H9 (cell line): ENCODE data around the gene ARMH3. TPM values are rescaled to one million over a fixed set of nuclear protein-coding genes. Genes with fewer than 3 reads are reported as not detected.

Experiments used
- DNase-seq: peaks from one replicate; pipeline ENCODE4 v3.0.0-alpha.2; 2017
- H2AFZ ChIP-seq: one replicate; pipeline ENCODE4 v1.6.1; 2013; ENCODE audit warnings: mild to moderate bottlenecking, low read length, control low read depth, moderate library complexity
- H2AK5ac ChIP-seq: 2 replicates; pipeline ENCODE4 v1.6.1; 2013; ENCODE audit warnings: low read length, control low read depth, mixed read lengths; ENCODE audit not compliant: insufficient read length
- H2BK120ac ChIP-seq: one replicate; pipeline ENCODE4 v1.6.1; 2013; ENCODE audit warnings: low read depth, mild to moderate bottlenecking, low read length, control low read depth, inconsistent platforms; ENCODE audit not compliant: poor library complexity, severe bottlenecking
- H2BK12ac ChIP-seq: 2 replicates; pipeline ENCODE4 v1.6.1; 2013; ENCODE audit warnings: low read length, control low read depth, mixed read lengths, low read depth; ENCODE audit not compliant: insufficient read length
- H2BK15ac ChIP-seq: 2 replicates; pipeline ENCODE4 v1.6.1; 2013; ENCODE audit warnings: low read depth, low read length, control low read depth
- H2BK20ac ChIP-seq: one replicate; pipeline ENCODE4 v1.6.1; 2013; ENCODE audit warnings: low read depth, mild to moderate bottlenecking, low read length, control low read depth, inconsistent platforms; ENCODE audit not compliant: poor library complexity, severe bottlenecking
- H2BK5ac ChIP-seq: 2 replicates; pipeline ENCODE4 v1.6.1; 2013; ENCODE audit warnings: low read length, control low read depth, mixed read lengths; ENCODE audit not compliant: insufficient read length
- H3K14ac ChIP-seq: 2 replicates; pipeline ENCODE4 v1.6.1; 2013; ENCODE audit warnings: low read length, control low read depth; ENCODE audit not compliant: insufficient read depth
- H3K18ac ChIP-seq: 2 replicates; pipeline ENCODE4 v1.6.1; 2013; ENCODE audit warnings: low read depth, mild to moderate bottlenecking, mixed read lengths, low read length, control low read depth; ENCODE audit not compliant: insufficient read length
- H3K23ac ChIP-seq: 2 replicates; pipeline ENCODE4 v1.6.1; 2013; ENCODE audit warnings: low read length, control low read depth, mixed read lengths, low read depth; ENCODE audit not compliant: insufficient read length
- H3K23me2 ChIP-seq: 2 replicates; pipeline ENCODE4 v1.6.1; 2013; ENCODE audit warnings: low read depth, mild to moderate bottlenecking, mixed read lengths, low read length, control low read depth; ENCODE audit not compliant: insufficient read length, poor library complexity, severe bottlenecking
- H3K27ac ChIP-seq: 2 replicates; pipeline ENCODE4 v1.5.1; 2013; ENCODE audit warnings: low read length, control low read depth, mixed read lengths, low read depth; ENCODE audit not compliant: insufficient read length
- H3K27me3 ChIP-seq: 2 replicates; pipeline ENCODE4 v1.6.1; 2013; ENCODE audit warnings: low read length, control low read depth, inconsistent platforms; ENCODE audit not compliant: insufficient read depth
- H3K4ac ChIP-seq: 2 replicates; pipeline ENCODE4 v1.6.1; 2013; ENCODE audit warnings: low read depth, mild to moderate bottlenecking, control low read depth, inconsistent platforms, low read length, moderate library complexity
- H3K4me1 ChIP-seq: 2 replicates; pipeline ENCODE4 v1.6.1; 2013; ENCODE audit warnings: low read length, control low read depth, inconsistent platforms; ENCODE audit not compliant: insufficient read depth
- H3K4me2 ChIP-seq: 2 replicates; pipeline ENCODE4 v1.6.1; 2013; ENCODE audit warnings: low read length, control low read depth, mixed read lengths; ENCODE audit not compliant: insufficient read length, insufficient read depth
- H3K56ac ChIP-seq: 2 replicates; pipeline ENCODE4 v1.6.1; 2013; ENCODE audit warnings: low read depth, mild to moderate bottlenecking, mixed read lengths, low read length, control low read depth; ENCODE audit not compliant: insufficient read length
- H3K79me1 ChIP-seq: 2 replicates; pipeline ENCODE4 v1.6.1; 2013; ENCODE audit warnings: low read depth, mild to moderate bottlenecking, moderate library complexity, low read length, control low read depth, inconsistent platforms; ENCODE audit not compliant: insufficient read depth, poor library complexity, severe bottlenecking
- H3K79me2 ChIP-seq: 2 replicates; pipeline ENCODE4 v1.6.1; 2013; ENCODE audit warnings: low read length, control low read depth, inconsistent platforms; ENCODE audit not compliant: insufficient read depth
- H3K9ac ChIP-seq: 2 replicates; pipeline ENCODE4 v1.6.1; 2013; ENCODE audit warnings: low read length, control low read depth, mixed read lengths; ENCODE audit not compliant: insufficient read length; ENCODE audit errors: extremely low read depth
- H3K9me3 ChIP-seq: one replicate; pipeline ENCODE4 v1.6.1; 2013; ENCODE audit warnings: low read depth, low read length, inconsistent platforms; ENCODE audit not compliant: control insufficient read depth
- H3T11ph ChIP-seq: one replicate; pipeline ENCODE4 v1.6.1; 2013; ENCODE audit warnings: mild to moderate bottlenecking, low read length, control low read depth, inconsistent platforms
- H4K20me1 ChIP-seq: one replicate; pipeline ENCODE4 v1.6.1; 2013; ENCODE audit not compliant: control insufficient read depth, insufficient read length, insufficient read depth
- H4K5ac ChIP-seq: 2 replicates; pipeline ENCODE4 v1.6.1; 2013; ENCODE audit warnings: low read depth, mild to moderate bottlenecking, mixed read lengths, low read length, control low read depth; ENCODE audit not compliant: insufficient read length
- H4K8ac ChIP-seq: replicated peaks from 2 replicates; pipeline ENCODE4 v1.6.1; 2013; ENCODE audit warnings: low read length, control low read depth, mixed read lengths, low read depth; ENCODE audit not compliant: insufficient read length
- H4K91ac ChIP-seq: 2 replicates; pipeline ENCODE4 v1.6.1; 2013; ENCODE audit warnings: low read depth, mild to moderate bottlenecking, moderate library complexity, mixed read lengths, low read length, control low read depth; ENCODE audit not compliant: insufficient read length
- H3K27ac Mint-ChIP-seq, 3 experiments: 2 replicates in 2 of 3; 3 replicates in 1 of 3; pipeline ENCODE4 v1.8.0; 2020 to 2021; ENCODE audit warnings: mixed read lengths in 3 of 3, mild to moderate bottlenecking in 1 of 3, moderate library complexity in 1 of 3
- H3K27me3 Mint-ChIP-seq: 2 replicates; pipeline ENCODE4 v1.8.0; 2021; ENCODE audit warnings: low read depth, mild to moderate bottlenecking, moderate library complexity, mixed read lengths
- H3K36me3 Mint-ChIP-seq, 3 experiments: 2 replicates in 2 of 3; 3 replicates in 1 of 3; pipeline ENCODE4 v1.8.0; 2020 to 2021; ENCODE audit warnings: low read depth in 3 of 3, mixed read lengths in 3 of 3; ENCODE audit not compliant: insufficient read depth in 1 of 3
- H3K4me1 Mint-ChIP-seq, 2 experiments: 2 replicates each; pipeline ENCODE4 v1.8.0; 2020; ENCODE audit warnings: mixed read lengths in 2 of 2
- H3K4me3 Mint-ChIP-seq, 2 experiments: 2 replicates in 1 of 2; 3 replicates in 1 of 2; pipeline ENCODE4 v1.8.0; 2020 to 2021; ENCODE audit warnings: mild to moderate bottlenecking in 2 of 2, mixed read lengths in 2 of 2, moderate library complexity in 1 of 2
- H3K9me3 Mint-ChIP-seq, 2 experiments: 2 replicates in 1 of 2; 3 replicates in 1 of 2; pipeline ENCODE4 v1.8.0; 2020; ENCODE audit warnings: mild to moderate bottlenecking in 2 of 2, mixed read lengths in 2 of 2, moderate library complexity in 1 of 2
- WGBS: extraction: QIAGEN DNeasy Blood & Tissue Kit; methylation state at CpG from one replicate; pipeline ENCODE4 v1.1.7; 2013; ENCODE audit warnings: missing lambda C conversion rate, low lambda C conversion rate, mixed read lengths; ENCODE audit not compliant: insufficient read length; ENCODE audit errors: extremely low coverage; 5-methylcytosine and 5-hydroxymethylcytosine counted together
- total RNA-seq: library from RNA; stranded (reverse); gene quantifications from 2 replicates; pipeline ENCODE4 v1.2.1, GENCODE V29; 2021
- TF ChIP-seq, protein P1 (sequence below): fragments of 200-600 bp; sonication (generic); conservative IDR thresholded peaks from 3 replicates; pipeline ENCODE4 v1.8.0; 2021; ENCODE audit warnings: antibody characterized with exemption, mild to moderate bottlenecking

ARMH3 gene
- total RNA-seq, 1 experiment from 2014 or later: 20.4 TPM

DNA sequence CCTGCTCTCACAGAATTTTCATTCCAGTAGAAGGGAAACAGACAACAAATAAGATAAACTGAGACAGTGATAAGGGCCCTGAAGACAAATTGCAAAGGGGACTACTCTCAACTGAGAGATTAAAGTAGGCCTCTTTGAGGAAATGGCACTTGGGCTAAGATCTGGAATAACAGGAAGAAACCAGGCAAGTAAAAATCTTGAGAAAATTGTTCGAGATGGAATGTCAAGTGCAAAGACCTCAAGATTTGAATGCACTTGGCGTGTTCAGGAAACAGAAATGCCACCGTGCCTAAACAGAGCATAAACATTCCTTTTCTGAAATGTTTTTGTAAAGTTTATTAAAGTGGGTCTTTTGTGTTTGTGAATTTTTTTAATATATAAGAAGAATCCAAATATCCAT lies 10.7 kb downstream of the ARMH3 start:
- no peak overlapping the region for H3K27ac ChIP-seq
- H2AK5ac ChIP-seq: no peak overlapping the region
- no peak overlapping the region for H2BK20ac ChIP-seq
- no peaks in the 10 kb centered on the region for H3K23me2 ChIP-seq
- no peak overlapping the region for H3T11ph ChIP-seq
- H3K79me1 ChIP-seq: peaks cover 6% of the 10 kb centered on the region
- no peak overlapping the region for H4K5ac ChIP-seq
- peaks cover 19 to 22% of the 10 kb centered on the region in 2 experiments for H3K4me1 Mint-ChIP-seq
- H3K4me3 Mint-ChIP-seq: no peak overlapping the region; a peak in 1 of 5 replicates
- TF ChIP-seq, protein P1, sequence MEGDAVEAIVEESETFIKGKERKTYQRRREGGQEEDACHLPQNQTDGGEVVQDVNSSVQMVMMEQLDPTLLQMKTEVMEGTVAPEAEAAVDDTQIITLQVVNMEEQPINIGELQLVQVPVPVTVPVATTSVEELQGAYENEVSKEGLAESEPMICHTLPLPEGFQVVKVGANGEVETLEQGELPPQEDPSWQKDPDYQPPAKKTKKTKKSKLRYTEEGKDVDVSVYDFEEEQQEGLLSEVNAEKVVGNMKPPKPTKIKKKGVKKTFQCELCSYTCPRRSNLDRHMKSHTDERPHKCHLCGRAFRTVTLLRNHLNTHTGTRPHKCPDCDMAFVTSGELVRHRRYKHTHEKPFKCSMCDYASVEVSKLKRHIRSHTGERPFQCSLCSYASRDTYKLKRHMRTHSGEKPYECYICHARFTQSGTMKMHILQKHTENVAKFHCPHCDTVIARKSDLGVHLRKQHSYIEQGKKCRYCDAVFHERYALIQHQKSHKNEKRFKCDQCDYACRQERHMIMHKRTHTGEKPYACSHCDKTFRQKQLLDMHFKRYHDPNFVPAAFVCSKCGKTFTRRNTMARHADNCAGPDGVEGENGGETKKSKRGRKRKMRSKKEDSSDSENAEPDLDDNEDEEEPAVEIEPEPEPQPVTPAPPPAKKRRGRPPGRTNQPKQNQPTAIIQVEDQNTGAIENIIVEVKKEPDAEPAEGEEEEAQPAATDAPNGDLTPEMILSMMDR: no peak
- H4K91ac ChIP-seq: no peak overlapping the region
- H4K8ac ChIP-seq: no peak overlapping the region
- H2BK12ac ChIP-seq: no peak overlapping the region
- no peak for DNase-seq
- H3K23ac ChIP-seq: no peak overlapping the region
- no peaks in the 10 kb centered on the region for H4K20me1 ChIP-seq
- H3K4me1 ChIP-seq: no peaks in the 10 kb centered on the region; the same call in 1 of the 2 replicates
- H2BK5ac ChIP-seq: no peak overlapping the region
- H3K18ac ChIP-seq: no peak overlapping the region
- H3K27me3 Mint-ChIP-seq: no peaks in the 10 kb centered on the region
- no peak overlapping the region for H3K9ac ChIP-seq
- H3K9me3 ChIP-seq: no peaks in the 10 kb centered on the region
- H3K14ac ChIP-seq: no peak overlapping the region
- H3K36me3 Mint-ChIP-seq: no peaks in the 10 kb centered on the region; a peak in 1 of 7 replicates
- H2AFZ ChIP-seq: no peak overlapping the region
- no peak overlapping the region for H2BK120ac ChIP-seq
- no peak overlapping the region for H3K4me2 ChIP-seq
- H2BK15ac ChIP-seq: no peak overlapping the region
- no peak overlapping the region for H3K56ac ChIP-seq
- H3K4ac ChIP-seq: no peak overlapping the region
- peak overlapping the region in 1 of 3 experiments; percentile 22; a peak in 1 of 7 replicates for H3K27ac Mint-ChIP-seq
- no peaks in the 10 kb centered on the region; the same call in 1 of the 2 replicates for H3K79me2 ChIP-seq
- H3K9me3 Mint-ChIP-seq: no peaks in the 10 kb centered on the region; a peak in 1 of 5 replicates
- no CpG with 5 or more reads among the region's 3 CpGs for WGBS
- no peaks in the 10 kb centered on the region for H3K27me3 ChIP-seq
